Activated naive CD8-positive, alpha-beta T cell treated with anti-CD3 and anti-CD28 coated beads, Interleukin-2, amount 10 ng/mL, durations not matched to agents 7 days and 5 days (primary cell): Measurements from ENCODE around the gene HS3ST3B1. TPM values are rescaled to one million over a fixed set of nuclear protein-coding genes. Genes with fewer than 3 reads are reported as not detected.

ENCODE experiments used
- ATAC-seq: fragments of 150-1000 bp; cut with Tn5 transposase; one replicate; pipeline ENCODE4 v1.10.0; 2021; ENCODE audit warnings: low read depth, moderate library complexity
- POLR2A ChIA-PET: fragments of 350-600 bp; sonication (Branson Sonifier 250); formaldehyde crosslinking; loops from one replicate; lab custom pipeline; 2021; ENCODE audit warnings: antibody characterized with exemption; lab: Charles Lee
- DNase-seq: peaks from one replicate; pipeline ENCODE4 v3.0.0; 2021
- H3K27ac Mint-ChIP-seq: one replicate; pipeline ENCODE4 v1.8.0; 2022; ENCODE audit warnings: mild to moderate bottlenecking, mixed read lengths
- H3K27me3 Mint-ChIP-seq: one replicate; pipeline ENCODE4 v1.8.0; 2022; ENCODE audit warnings: mild to moderate bottlenecking, moderate library complexity, mixed read lengths
- H3K36me3 Mint-ChIP-seq: one replicate; pipeline ENCODE4 v1.8.0; 2021; ENCODE audit warnings: mild to moderate bottlenecking, mixed read lengths
- H3K4me1 Mint-ChIP-seq: one replicate; pipeline ENCODE4 v1.8.0; 2021; ENCODE audit warnings: mixed read lengths
- H3K4me3 Mint-ChIP-seq: one replicate; pipeline ENCODE4 v1.8.0; 2022; ENCODE audit warnings: mild to moderate bottlenecking, moderate library complexity, mixed read lengths
- H3K9me3 Mint-ChIP-seq: one replicate; pipeline ENCODE4 v1.8.0; 2021; ENCODE audit warnings: mixed read lengths
- total RNA-seq, 2 experiments: library from RNA; stranded (reverse); gene quantifications; one replicate each; pipeline ENCODE4 v1.2.3, GENCODE V29; 2021

The HS3ST3B1 gene
- total RNA-seq: 10 to 100 TPM in 1 of 2 experiments, 1 to 10 TPM in 1; 9.3 to 10.0 TPM

DNA sequence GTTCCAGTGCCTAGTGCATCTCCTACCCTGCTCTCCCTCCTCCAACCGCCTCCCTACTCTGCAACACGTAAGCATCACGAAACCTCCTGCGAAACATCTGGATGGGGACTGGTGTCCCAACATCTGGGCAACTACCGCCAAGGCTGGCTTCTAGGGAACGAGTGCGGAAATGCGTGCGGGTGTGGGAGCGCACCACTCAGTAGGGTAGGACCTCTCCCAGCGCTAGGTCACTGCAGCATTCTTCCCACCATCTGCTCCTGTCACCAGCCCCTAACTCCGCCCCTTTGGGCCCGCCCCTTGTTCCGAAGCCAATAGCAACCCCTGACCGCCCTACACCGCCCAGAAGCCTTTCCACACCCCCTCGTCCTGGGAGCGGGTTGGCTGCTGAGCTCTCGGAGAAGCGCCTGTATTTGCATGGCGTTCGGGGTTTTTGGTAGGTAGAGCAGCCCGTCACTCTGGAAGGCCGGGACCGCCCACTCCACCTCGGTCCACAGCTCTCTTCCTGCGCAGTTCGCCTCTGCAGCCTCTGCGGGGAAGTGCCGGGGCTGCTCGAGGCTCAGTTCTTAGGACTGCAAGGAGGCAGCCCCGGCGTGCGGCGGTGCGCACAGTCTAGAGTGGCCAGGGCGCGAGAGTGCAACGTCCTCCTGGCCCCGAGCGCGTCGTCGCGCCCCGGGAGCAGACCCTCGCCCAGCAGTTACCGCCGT is at the start of gene HS3ST3B1:
Gene HS3ST3B1 (plus strand): TSS at position 507 of the 704 bp plus-strand sequence. CDS start 438 bp downstream, outside the sequence.
- ATAC-seq: peak; percentile 88

DNA sequence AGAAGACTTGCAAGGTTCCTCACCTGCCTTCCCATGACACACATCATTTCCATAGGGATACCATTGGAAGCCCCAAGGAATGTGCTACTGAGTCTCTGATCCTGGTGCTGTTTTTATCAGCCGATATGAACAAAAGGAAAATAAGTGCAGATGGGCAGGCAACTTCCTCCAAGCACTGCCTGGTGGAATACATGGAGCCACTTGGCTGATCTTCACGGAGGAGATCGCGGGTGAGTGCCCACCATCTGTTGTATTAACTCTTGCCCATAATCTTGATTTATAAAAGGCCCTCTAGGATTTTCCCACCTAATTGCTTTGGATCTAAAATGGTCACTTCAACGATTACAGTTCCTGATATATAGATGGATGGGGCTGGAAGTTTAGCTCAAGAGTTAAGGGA is 39.5 kb upstream of the HS3ST3B1 start:
- Mint-ChIP-seq H3K9me3 (peaks cover 3% of the 10 kb centered on the region), H3K4me3 (no peak overlapping the region), H3K27ac (no peak overlapping the region), H3K4me1 (no peaks in the 10 kb centered on the region), H3K36me3 (peaks cover 3% of the 10 kb centered on the region), H3K27me3 (peaks cover 8% of the 10 kb centered on the region)
- POLR2A ChIA-PET: no interaction called here
- ATAC-seq (no peak), DNase-seq (no peak)

More for the DNA sequence above, at the start of gene HS3ST3B1:
- peak within 1 kb of the TSS; percentile 88 for H3K27ac Mint-ChIP-seq
- H3K4me3 Mint-ChIP-seq: peak within 1 kb of the TSS; percentile 96
- H3K36me3 Mint-ChIP-seq: peaks cover 4% of the 10 kb centered on the region
- DNase-seq: peak; percentile 97
- H3K4me1 Mint-ChIP-seq: peaks cover 45% of the 10 kb centered on the region
- POLR2A ChIA-PET: interaction anchor here (0.6 to 3.6 kb wide), 18 partner anchors 9 to 1282 kb away, joined by 3 to 44 read pairs (median 4); partner anchors contain the start of gene COX10
- peaks cover 43% of the 10 kb centered on the region for H3K27me3 Mint-ChIP-seq
- no peaks in the 10 kb centered on the region for H3K9me3 Mint-ChIP-seq

DNA sequence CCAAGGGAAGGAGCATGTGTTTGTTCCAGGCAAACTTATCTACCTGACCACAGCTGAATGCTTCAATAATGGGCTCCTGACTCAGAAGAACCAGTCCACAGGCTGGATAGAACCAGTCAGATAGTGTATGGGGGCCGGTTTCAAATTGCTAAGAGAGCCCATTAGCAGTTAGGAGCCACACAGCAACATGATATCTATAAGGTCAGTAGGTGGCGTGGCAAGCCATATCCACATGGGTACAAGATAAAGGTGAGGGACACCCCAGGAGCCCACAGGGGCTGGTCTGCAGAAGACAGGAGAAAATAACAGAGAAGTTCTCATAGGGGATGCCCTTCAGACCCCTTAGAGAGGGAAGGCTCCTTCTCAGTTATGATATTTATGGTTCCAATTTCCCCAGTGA is 32.6 kb upstream of the HS3ST3B1 start:
- H3K27me3 Mint-ChIP-seq: peaks cover 1% of the 10 kb centered on the region
- no peak for ATAC-seq
- H3K4me1 Mint-ChIP-seq: no peaks in the 10 kb centered on the region
- H3K9me3 Mint-ChIP-seq: peaks cover 2% of the 10 kb centered on the region
- DNase-seq: no peak
- no peak overlapping the region for H3K27ac Mint-ChIP-seq
- H3K36me3 Mint-ChIP-seq: no peaks in the 10 kb centered on the region
- no peak overlapping the region for H3K4me3 Mint-ChIP-seq
- POLR2A ChIA-PET: no interaction called here

DNA sequence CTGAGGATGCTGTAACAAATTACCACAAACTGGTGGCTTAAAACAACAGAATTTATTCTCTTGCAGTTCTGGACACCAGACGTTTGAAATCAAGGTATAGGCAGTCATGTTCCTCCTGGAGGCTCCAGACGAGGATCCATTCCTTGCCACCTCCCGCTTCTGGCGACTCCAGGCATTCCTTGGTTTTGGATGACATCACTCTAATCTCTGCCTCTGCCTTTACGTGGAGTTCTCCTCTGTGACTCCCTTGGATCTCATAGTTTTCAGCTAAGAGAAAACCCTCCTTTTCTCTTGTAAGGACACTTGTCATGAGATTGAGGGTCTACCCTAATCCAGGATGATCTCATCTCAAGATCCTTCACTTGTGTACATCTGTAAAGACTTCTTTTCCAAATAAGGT is 31.4 kb upstream of the HS3ST3B1 start:
- POLR2A ChIA-PET: no interaction called here
- Mint-ChIP-seq H3K36me3 (no peaks in the 10 kb centered on the region), H3K27me3 (no peaks in the 10 kb centered on the region), H3K9me3 (peaks cover 5% of the 10 kb centered on the region), H3K4me3 (no peak overlapping the region), H3K4me1 (no peaks in the 10 kb centered on the region), H3K27ac (no peak overlapping the region)
- ATAC-seq (no peak), DNase-seq (no peak)

DNA sequence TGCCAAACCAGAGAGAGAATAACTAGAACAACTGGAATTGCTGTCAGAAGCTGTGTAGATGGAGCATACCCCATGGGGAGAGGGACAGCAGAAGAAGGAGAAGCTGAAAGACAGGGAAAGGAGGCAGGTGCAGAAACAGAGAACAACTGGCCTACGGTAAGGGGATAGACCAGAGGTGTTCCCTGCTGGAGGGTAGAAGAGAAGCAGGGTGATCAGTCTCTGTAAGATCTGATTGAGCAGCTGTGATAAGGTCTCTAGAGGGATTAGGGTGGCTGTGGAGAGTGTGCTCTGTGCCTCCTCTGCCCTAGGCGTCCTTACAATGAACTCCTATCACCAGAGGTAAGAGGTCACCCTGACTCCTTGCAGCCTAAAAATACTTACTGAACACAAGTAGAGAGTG is 30.4 kb upstream of the HS3ST3B1 start:
- H3K4me1 Mint-ChIP-seq: no peaks in the 10 kb centered on the region
- no peak overlapping the region for H3K4me3 Mint-ChIP-seq
- no peak for DNase-seq
- H3K36me3 Mint-ChIP-seq: no peaks in the 10 kb centered on the region
- no peak for ATAC-seq
- H3K27ac Mint-ChIP-seq: no peak overlapping the region
- POLR2A ChIA-PET: no interaction called here
- H3K9me3 Mint-ChIP-seq: peaks cover 5% of the 10 kb centered on the region
- peaks cover 2% of the 10 kb centered on the region for H3K27me3 Mint-ChIP-seq

- POLR2A ChIA-PET: no interaction called here
- ATAC-seq (no peak), DNase-seq (no peak)
- Mint-ChIP-seq H3K27me3 (peaks cover 7% of the 10 kb centered on the region), H3K4me1 (no peaks in the 10 kb centered on the region), H3K9me3 (peaks cover 5% of the 10 kb centered on the region), H3K4me3 (no peak overlapping the region), H3K27ac (no peak overlapping the region), H3K36me3 (no peaks in the 10 kb centered on the region)
Measured at GRCh38 chr17:14276535-14277250, 24.2 kb upstream of the HS3ST3B1 start.

- ATAC-seq: no peak
- POLR2A ChIA-PET: no interaction called here
- H3K36me3 Mint-ChIP-seq: no peaks in the 10 kb centered on the region
- H3K9me3 Mint-ChIP-seq: peaks cover 2% of the 10 kb centered on the region
- H3K4me3 Mint-ChIP-seq: no peak overlapping the region
- no peak for DNase-seq
- no peaks in the 10 kb centered on the region for H3K4me1 Mint-ChIP-seq
- H3K27ac Mint-ChIP-seq: no peak overlapping the region
- peaks cover 18% of the 10 kb centered on the region for H3K27me3 Mint-ChIP-seq
Measured at GRCh38 chr17:14281530-14281929, 19.4 kb upstream of the HS3ST3B1 start.

DNA sequence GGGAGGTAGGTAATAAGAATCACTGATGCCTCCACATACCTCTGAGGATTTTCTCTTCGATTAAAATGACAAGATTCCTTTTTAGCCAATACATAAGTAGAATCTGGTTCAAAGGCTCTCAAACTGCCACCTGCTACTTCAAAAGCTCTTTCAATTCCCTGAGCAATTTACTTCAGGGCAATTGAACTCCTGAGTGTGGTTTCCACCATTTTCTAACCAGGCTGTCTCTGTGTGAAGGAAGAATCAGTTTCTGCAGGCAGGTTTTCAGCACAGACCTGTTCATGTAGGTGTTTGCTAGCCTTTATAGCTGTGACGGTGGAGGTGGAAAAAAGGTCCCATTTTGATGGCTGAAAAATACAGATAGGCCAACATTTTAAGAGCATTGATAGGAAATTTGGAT is 18.2 kb upstream of the HS3ST3B1 start:
- peaks cover 16% of the 10 kb centered on the region for H3K27me3 Mint-ChIP-seq
- no peak overlapping the region for H3K4me3 Mint-ChIP-seq

DNA sequence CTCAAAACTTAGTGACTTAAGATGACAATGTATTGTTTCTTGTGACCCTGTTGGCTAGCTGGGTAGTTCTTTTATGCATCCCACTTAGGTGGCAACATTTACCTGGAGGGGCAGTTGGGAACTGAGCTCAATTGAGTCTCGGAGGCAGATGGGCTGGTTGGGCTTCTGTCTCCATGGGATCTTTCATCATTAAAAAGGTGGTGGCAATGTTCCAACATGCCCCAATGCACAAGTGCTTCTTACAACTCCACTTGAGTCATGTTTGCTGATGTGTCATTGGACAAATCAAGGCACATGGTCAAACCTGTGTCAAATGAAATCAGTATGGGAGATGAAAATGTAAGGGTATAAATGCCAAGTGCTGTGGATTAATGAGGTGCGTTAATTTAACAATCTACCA is 11.7 kb upstream of the HS3ST3B1 start:
- H3K36me3 Mint-ChIP-seq: no peaks in the 10 kb centered on the region
- ATAC-seq (no peak), DNase-seq (no peak)
- peaks cover 40% of the 10 kb centered on the region for H3K27me3 Mint-ChIP-seq
- H3K4me3 Mint-ChIP-seq: no peak overlapping the region
- peaks cover 2% of the 10 kb centered on the region for H3K9me3 Mint-ChIP-seq
- H3K27ac Mint-ChIP-seq: no peak overlapping the region
- no peaks in the 10 kb centered on the region for H3K4me1 Mint-ChIP-seq
- POLR2A ChIA-PET: no interaction called here

More for the DNA sequence above, 18.2 kb upstream of the HS3ST3B1 start:
- no peak overlapping the region for H3K27ac Mint-ChIP-seq
- H3K4me1 Mint-ChIP-seq: no peaks in the 10 kb centered on the region
- POLR2A ChIA-PET: no interaction called here
- DNase-seq (no peak), ATAC-seq (no peak)
- no peaks in the 10 kb centered on the region for H3K36me3 Mint-ChIP-seq
- peaks cover 2% of the 10 kb centered on the region for H3K9me3 Mint-ChIP-seq

DNA sequence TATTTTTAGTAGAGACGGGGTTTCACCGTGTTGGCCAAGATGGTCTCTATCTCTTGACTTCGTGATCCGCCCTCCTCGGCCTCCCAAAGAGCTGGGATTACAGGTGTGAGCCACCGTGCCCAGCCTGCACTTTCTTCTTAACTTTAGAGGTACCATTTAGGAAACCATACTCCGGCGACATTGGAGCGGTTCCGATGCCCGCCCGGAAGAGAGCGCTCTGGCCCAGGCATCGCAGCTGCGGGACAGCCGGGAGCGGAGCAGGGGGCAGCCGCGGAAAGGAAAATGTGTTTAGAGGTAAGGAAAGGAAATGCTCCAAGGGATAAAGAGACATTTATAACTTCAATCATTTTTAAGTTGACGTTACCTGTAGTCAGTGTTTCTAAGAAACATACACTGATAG is 6.0 kb upstream of the HS3ST3B1 start:
- POLR2A ChIA-PET: no interaction called here
- DNase-seq (no peak), ATAC-seq (no peak)
- Mint-ChIP-seq H3K4me3 (peak overlapping the region; percentile 65), H3K36me3 (no peaks in the 10 kb centered on the region), H3K9me3 (no peaks in the 10 kb centered on the region), H3K27me3 (peaks cover 73% of the 10 kb centered on the region), H3K4me1 (peaks cover 25% of the 10 kb centered on the region), H3K27ac (no peak overlapping the region)

GRCh38 chr17:14295676-14296075 is 5.2 kb upstream of the HS3ST3B1 start:
- ATAC-seq: no peak
- no peaks in the 10 kb centered on the region for H3K36me3 Mint-ChIP-seq
- no peak for DNase-seq
- peaks cover 32% of the 10 kb centered on the region for H3K4me1 Mint-ChIP-seq
- no peaks in the 10 kb centered on the region for H3K9me3 Mint-ChIP-seq
- no peak overlapping the region for H3K27ac Mint-ChIP-seq
- H3K4me3 Mint-ChIP-seq: no peak overlapping the region
- POLR2A ChIA-PET: no interaction called here
- H3K27me3 Mint-ChIP-seq: peaks cover 71% of the 10 kb centered on the region

DNA sequence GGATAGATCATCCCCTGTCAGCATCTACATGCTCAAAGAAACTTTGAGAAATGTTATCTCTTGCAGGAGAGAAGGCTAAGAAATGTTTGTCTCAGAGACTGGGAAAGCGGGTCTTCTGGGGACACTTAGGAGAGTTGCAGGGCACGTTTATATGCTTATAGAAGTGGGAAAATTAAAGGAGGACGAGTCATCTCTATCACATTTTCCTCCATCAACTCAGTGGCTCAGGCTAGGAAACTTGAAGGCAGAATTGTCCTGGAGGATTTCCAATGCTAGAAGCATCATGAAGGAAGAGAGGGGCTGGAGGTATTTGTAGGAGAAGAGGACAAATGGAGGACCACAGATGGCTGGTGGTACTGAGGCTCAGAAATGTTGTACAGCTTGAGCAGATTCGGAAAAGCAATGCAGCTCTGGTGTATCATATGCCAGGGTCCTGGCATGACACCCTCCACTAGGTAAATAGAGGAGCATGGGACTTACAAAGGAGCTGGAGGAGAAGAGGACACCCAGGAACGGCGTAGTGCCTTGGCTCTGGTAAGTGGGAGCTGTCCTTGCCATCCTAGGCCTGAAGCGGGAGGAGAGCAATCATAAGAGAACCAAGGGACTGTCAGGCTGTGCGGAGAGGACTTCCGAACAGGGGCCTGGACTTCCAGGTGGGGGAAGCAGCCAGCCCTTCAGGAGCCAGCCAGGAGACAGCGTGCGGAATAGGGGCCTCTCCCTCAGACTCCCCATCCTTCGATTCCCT is 4.5 kb upstream of the HS3ST3B1 start:
- DNase-seq (no peak), ATAC-seq (no peak)
- peaks cover 68% of the 10 kb centered on the region for H3K27me3 Mint-ChIP-seq
- H3K4me3 Mint-ChIP-seq: peak overlapping the region; percentile 37
- POLR2A ChIA-PET: no interaction called here
- H3K36me3 Mint-ChIP-seq: no peaks in the 10 kb centered on the region
- no peaks in the 10 kb centered on the region for H3K9me3 Mint-ChIP-seq
- H3K27ac Mint-ChIP-seq: no peak overlapping the region
- peaks cover 32% of the 10 kb centered on the region for H3K4me1 Mint-ChIP-seq

DNA sequence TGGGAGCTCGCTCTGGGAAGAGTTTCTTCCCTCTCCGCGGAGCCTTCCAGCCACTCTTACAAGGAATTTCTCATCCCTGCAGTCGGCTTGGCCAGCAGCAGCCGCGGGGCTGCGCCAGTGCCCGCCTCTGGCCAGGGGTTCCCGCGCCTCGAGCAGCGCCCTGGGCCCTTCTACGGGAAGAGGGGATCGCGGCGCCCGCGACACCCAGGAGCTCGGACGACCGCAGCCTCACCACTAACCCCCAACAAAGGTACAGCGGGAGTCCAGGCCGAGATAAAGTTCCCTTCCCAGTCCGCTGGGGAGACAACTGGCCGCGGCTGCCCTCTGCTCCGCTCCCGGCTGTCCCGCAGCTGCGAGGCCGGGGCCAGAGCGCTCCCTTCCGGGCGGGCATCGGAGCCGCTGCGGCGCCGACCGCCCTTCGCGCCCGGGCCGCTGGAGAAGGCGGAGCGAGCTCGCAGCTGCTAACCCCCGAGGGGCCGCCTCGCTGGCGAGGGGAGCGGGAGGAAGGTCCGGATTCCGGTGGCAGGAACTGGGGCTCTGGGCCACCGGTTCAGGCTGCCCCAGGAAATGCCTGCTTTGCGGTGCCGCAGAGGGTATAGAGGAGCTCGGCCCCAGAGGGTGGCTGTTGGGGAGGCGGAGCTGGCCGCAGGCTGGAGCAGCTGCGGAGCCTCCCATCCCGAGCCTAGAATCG is 3.6 kb upstream of the HS3ST3B1 start:
- H3K9me3 Mint-ChIP-seq: no peaks in the 10 kb centered on the region
- POLR2A ChIA-PET: interaction anchor here (0.5 to 2.0 kb wide), 3 partner anchors 99 to 227 kb away, joined by 3 to 4 read pairs (median 3); no protein-coding TSS in a partner anchor
- DNase-seq: peak; percentile 66
- peak overlapping the region; percentile 76 for H3K4me3 Mint-ChIP-seq
- H3K27me3 Mint-ChIP-seq: peaks cover 65% of the 10 kb centered on the region
- H3K27ac Mint-ChIP-seq: no peak overlapping the region
- peaks cover 34% of the 10 kb centered on the region for H3K4me1 Mint-ChIP-seq
- ATAC-seq: no peak
- H3K36me3 Mint-ChIP-seq: no peaks in the 10 kb centered on the region
